OCI-LY1 (cell line): ENCODE results near the gene RPL37A.

Experiments
- CTCF ChIP-seq: fragments of 200-600 bp; sonication (generic), shearing (Covaris generic); IDR thresholded peaks from 2 replicates; pipeline ENCODE4 v1.5.1; 2017; ENCODE audit warnings: mild to moderate bottlenecking, antibody characterized with exemption, low read length, moderate library complexity, mixed read lengths
- EZH2 ChIP-seq: fragments of 200-600 bp; sonication (generic), shearing (Covaris generic); IDR thresholded peaks from 2 replicates; pipeline ENCODE4 v1.8.0; 2017; ENCODE audit warnings: borderline replicate concordance, mixed run types, mild to moderate bottlenecking, antibody characterized with exemption, low read length, moderate library complexity, mixed read lengths

- TF ChIP-seq CTCF = no peak
- TF ChIP-seq EZH2 = no peak
These were observed 25.5 kb upstream of the RPL37A start for GRCh38 chr2:216473187-216473586.
